SK-N-SH treated with all-trans-retinoic acid at 6 μM for 48 hours (cell line): Measurements from ENCODE around the gene MCAT.

Experiments
- ATAC-seq: fragments of 200-7000 bp; cut with Tn5 transposase; 3 replicates; pipeline ENCODE4 v1.9.1; 2020; ENCODE audit warnings: mild to moderate bottlenecking, moderate library complexity
- ARNTL ChIP-seq: fragments of 450-650 bp; formaldehyde crosslinking; IDR thresholded peaks from 2 replicates; pipeline ENCODE4 v1.5.0; 2020; ENCODE audit warnings: low read depth, mild to moderate bottlenecking, moderate library complexity, borderline replicate concordance
- ESRRG ChIP-seq: fragments of 250-450 bp; sonication (Bioruptor Pico); IDR thresholded peaks from 2 replicates; pipeline ENCODE4 v1.6.1; 2021; ENCODE audit warnings: mild to moderate bottlenecking
- ISL1 ChIP-seq: fragments of 250-450 bp; sonication (Bioruptor Pico); IDR thresholded peaks from 2 replicates; pipeline ENCODE4 v2.1.2; 2022; ENCODE audit warnings: mild to moderate bottlenecking, moderate library complexity
- PPARA ChIP-seq: fragments of 250-450 bp; sonication (Bioruptor Pico); IDR thresholded peaks from 2 replicates; pipeline ENCODE4 v1.5.0; 2020; ENCODE audit warnings: mild to moderate bottlenecking, borderline replicate concordance
- RARB ChIP-seq: fragments of 250-450 bp; sonication (Bioruptor Pico); IDR thresholded peaks from 2 replicates; pipeline ENCODE4 v1.8.0; 2021; ENCODE audit warnings: mild to moderate bottlenecking, moderate library complexity
- SNAI2 ChIP-seq: fragments of 250-450 bp; sonication (Bioruptor Pico); IDR thresholded peaks from 2 replicates; pipeline ENCODE4 v1.5.0; 2020; ENCODE audit warnings: mild to moderate bottlenecking, moderate library complexity
- TCF4 ChIP-seq: fragments of 250-450 bp; sonication (Bioruptor Pico); IDR thresholded peaks from 2 replicates; pipeline ENCODE4 v1.8.0; 2021; ENCODE audit warnings: mild to moderate bottlenecking, moderate library complexity, borderline replicate concordance
- TOX ChIP-seq: fragments of 250-450 bp; sonication (Bioruptor Pico); IDR thresholded peaks from 2 replicates; pipeline ENCODE4 v1.8.0; 2021; ENCODE audit warnings: mild to moderate bottlenecking, moderate library complexity, borderline replicate concordance
- ZC3H10 ChIP-seq: fragments of 250-450 bp; sonication (Bioruptor Pico); IDR thresholded peaks from 2 replicates; pipeline ENCODE4 v1.5.1; 2021; ENCODE audit warnings: mild to moderate bottlenecking, moderate library complexity
- ZFP3 ChIP-seq: fragments of 250-450 bp; sonication (Bioruptor Pico); IDR thresholded peaks from 2 replicates; pipeline ENCODE4 v1.5.0; 2020; ENCODE audit warnings: mild to moderate bottlenecking, moderate library complexity
- ZFP30 ChIP-seq: fragments of 450-650 bp; formaldehyde crosslinking; IDR thresholded peaks from 2 replicates; pipeline ENCODE4 v1.5.0; 2022; ENCODE audit warnings: mild to moderate bottlenecking, moderate library complexity
- ZNF565 ChIP-seq: fragments of 450-650 bp; formaldehyde crosslinking; conservative IDR thresholded peaks from 2 replicates; pipeline ENCODE4 v1.5.0; 2020; ENCODE audit warnings: low read depth, mild to moderate bottlenecking, moderate library complexity
- ZNF70 ChIP-seq: fragments of 450-650 bp; formaldehyde crosslinking; IDR thresholded peaks from 2 replicates; pipeline ENCODE4 v1.5.0; 2020; ENCODE audit warnings: mild to moderate bottlenecking, moderate library complexity
- ZNF8 ChIP-seq: fragments of 450-650 bp; formaldehyde crosslinking; IDR thresholded peaks from 2 replicates; pipeline ENCODE4 v1.5.0; 2020; ENCODE audit warnings: mild to moderate bottlenecking, moderate library complexity
- TF ChIP-seq, protein P1 (sequence below): fragments of 250-450 bp; sonication (Bioruptor Pico); IDR thresholded peaks from 2 replicates; pipeline ENCODE4 v1.5.0; 2020; ENCODE audit warnings: mild to moderate bottlenecking, moderate library complexity
- TF ChIP-seq, protein P2 (sequence below): fragments of 250-450 bp; sonication (Bioruptor Pico); IDR thresholded peaks from 2 replicates; pipeline ENCODE4 v1.5.1; 2021; ENCODE audit warnings: mild to moderate bottlenecking, moderate library complexity
- TF ChIP-seq, protein P3 (sequence below): fragments of 250-450 bp; sonication (Bioruptor Pico); IDR thresholded peaks from 2 replicates; pipeline ENCODE4 v1.8.0; 2020; ENCODE audit warnings: mild to moderate bottlenecking, moderate library complexity, borderline replicate concordance
- TF ChIP-seq, protein P4 (sequence below): fragments of 250-450 bp; sonication (Bioruptor Pico); IDR thresholded peaks from 2 replicates; pipeline ENCODE4 v1.5.1; 2020; ENCODE audit warnings: low read depth, mild to moderate bottlenecking, moderate library complexity
- TF ChIP-seq, protein P5 (sequence below): fragments of 250-450 bp; sonication (Bioruptor Pico); IDR thresholded peaks from 2 replicates; pipeline ENCODE4 v1.8.0; 2021; ENCODE audit warnings: low read depth, mild to moderate bottlenecking, moderate library complexity, borderline replicate concordance

MCAT gene

DNA sequence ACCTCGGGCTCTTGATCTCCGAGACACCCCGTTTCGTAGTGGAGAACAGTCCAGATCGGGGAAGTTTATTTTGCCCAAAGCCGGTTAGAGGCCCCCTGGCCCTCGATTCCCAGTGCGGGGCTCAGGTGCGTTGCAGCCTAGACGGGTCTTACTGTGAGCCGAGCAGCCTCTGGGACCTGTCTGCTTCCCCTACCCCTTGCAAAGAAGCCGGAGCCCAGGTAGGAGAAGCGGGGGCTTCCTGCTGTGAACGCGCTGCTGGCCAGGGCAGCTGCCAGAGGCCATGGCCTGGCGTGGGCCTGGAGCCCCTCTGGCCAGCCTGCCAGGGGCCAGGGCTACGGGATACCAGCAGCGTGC is 8.8 kb upstream of the MCAT start (continued):
- TF ChIP-seq, protein P1, sequence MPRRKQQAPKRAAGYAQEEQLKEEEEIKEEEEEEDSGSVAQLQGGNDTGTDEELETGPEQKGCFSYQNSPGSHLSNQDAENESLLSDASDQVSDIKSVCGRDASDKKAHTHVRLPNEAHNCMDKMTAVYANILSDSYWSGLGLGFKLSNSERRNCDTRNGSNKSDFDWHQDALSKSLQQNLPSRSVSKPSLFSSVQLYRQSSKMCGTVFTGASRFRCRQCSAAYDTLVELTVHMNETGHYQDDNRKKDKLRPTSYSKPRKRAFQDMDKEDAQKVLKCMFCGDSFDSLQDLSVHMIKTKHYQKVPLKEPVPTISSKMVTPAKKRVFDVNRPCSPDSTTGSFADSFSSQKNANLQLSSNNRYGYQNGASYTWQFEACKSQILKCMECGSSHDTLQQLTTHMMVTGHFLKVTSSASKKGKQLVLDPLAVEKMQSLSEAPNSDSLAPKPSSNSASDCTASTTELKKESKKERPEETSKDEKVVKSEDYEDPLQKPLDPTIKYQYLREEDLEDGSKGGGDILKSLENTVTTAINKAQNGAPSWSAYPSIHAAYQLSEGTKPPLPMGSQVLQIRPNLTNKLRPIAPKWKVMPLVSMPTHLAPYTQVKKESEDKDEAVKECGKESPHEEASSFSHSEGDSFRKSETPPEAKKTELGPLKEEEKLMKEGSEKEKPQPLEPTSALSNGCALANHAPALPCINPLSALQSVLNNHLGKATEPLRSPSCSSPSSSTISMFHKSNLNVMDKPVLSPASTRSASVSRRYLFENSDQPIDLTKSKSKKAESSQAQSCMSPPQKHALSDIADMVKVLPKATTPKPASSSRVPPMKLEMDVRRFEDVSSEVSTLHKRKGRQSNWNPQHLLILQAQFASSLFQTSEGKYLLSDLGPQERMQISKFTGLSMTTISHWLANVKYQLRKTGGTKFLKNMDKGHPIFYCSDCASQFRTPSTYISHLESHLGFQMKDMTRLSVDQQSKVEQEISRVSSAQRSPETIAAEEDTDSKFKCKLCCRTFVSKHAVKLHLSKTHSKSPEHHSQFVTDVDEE (CRISPR knock-in tag) = no peak
- TF ChIP-seq RARB (CRISPR knock-in tag) = no peak
- TF ChIP-seq, all 23 proteins: peak for 0

DNA sequence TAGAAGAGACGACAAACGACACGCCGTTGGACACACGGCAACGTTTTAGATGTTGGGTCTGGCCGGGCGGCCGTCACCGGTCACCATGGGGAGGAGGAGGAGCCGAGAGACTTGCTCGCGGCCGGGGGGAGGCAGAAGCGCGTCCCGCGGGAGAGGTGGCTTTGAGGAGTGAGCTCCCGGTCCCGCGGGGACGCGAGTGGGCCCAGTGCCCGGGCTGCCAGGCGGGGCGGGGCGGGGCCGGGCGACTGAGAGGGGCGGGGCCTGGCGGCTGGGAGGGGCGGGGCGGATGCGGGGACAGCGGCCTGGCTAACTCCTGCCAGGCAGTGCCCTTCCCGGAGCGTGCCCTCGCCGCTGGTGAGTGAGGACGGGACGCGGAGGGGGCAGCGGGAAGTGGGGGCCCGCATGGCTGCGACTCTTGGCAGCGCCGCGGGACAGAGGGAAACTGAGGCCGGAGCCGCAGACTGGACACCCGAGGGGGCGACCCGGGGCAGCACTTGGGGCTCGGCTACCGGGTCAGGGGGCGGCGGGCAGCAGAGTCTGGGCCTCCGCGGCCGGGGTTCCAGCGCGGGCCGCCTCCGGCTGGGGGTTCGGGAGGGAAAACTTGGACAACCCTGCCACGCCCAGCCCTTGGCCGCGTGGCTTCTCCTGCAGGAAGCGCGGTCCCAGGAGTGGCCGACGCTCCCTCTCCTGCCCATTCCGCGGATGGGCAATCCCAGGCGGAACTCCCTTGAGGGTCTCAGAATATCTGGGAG is 8.2 kb upstream of the MCAT start, which contains the start of gene TSPO:
TSS of gene TSPO (plus strand) at position 309 of the 752 bp plus-strand sequence. CDS start 7,680 bp downstream, outside the sequence.
- peak; percentile 80 for ATAC-seq
- TF ChIP-seq ESRRG (no peak), SNAI2 (CRISPR knock-in tag) (no peak), ZFP30 (CRISPR knock-in tag) (no peak), PPARA (CRISPR knock-in tag) (no peak), ZNF565 (no peak), RARB (CRISPR knock-in tag) (no peak), ZNF70 (CRISPR knock-in tag) (no peak), ZC3H10 (CRISPR knock-in tag) (no peak), ARNTL (no peak), ISL1 (CRISPR knock-in tag) (no peak), ZNF8 (CRISPR knock-in tag) (no peak)
- TF ChIP-seq, protein P2, sequence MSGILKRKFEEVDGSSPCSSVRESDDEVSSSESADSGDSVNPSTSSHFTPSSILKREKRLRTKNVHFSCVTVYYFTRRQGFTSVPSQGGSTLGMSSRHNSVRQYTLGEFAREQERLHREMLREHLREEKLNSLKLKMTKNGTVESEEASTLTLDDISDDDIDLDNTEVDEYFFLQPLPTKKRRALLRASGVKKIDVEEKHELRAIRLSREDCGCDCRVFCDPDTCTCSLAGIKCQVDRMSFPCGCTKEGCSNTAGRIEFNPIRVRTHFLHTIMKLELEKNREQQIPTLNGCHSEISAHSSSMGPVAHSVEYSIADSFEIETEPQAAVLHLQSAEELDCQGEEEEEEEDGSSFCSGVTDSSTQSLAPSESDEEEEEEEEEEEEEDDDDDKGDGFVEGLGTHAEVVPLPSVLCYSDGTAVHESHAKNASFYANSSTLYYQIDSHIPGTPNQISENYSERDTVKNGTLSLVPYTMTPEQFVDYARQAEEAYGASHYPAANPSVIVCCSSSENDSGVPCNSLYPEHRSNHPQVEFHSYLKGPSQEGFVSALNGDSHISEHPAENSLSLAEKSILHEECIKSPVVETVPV (CRISPR knock-in tag) = no peak
- TF ChIP-seq, protein P3, sequence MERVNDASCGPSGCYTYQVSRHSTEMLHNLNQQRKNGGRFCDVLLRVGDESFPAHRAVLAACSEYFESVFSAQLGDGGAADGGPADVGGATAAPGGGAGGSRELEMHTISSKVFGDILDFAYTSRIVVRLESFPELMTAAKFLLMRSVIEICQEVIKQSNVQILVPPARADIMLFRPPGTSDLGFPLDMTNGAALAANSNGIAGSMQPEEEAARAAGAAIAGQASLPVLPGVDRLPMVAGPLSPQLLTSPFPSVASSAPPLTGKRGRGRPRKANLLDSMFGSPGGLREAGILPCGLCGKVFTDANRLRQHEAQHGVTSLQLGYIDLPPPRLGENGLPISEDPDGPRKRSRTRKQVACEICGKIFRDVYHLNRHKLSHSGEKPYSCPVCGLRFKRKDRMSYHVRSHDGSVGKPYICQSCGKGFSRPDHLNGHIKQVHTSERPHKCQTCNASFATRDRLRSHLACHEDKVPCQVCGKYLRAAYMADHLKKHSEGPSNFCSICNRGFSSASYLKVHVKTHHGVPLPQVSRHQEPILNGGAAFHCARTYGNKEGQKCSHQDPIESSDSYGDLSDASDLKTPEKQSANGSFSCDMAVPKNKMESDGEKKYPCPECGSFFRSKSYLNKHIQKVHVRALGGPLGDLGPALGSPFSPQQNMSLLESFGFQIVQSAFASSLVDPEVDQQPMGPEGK (CRISPR knock-in tag) = no peak
- TF ChIP-seq, protein P4, sequence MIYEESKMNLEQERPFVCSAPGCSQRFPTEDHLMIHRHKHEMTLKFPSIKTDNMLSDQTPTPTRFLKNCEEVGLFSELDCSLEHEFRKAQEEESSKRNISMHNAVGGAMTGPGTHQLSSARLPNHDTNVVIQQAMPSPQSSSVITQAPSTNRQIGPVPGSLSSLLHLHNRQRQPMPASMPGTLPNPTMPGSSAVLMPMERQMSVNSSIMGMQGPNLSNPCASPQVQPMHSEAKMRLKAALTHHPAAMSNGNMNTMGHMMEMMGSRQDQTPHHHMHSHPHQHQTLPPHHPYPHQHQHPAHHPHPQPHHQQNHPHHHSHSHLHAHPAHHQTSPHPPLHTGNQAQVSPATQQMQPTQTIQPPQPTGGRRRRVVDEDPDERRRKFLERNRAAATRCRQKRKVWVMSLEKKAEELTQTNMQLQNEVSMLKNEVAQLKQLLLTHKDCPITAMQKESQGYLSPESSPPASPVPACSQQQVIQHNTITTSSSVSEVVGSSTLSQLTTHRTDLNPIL = no peak
- TF ChIP-seq, all 23 proteins: peak for 0

DNA sequence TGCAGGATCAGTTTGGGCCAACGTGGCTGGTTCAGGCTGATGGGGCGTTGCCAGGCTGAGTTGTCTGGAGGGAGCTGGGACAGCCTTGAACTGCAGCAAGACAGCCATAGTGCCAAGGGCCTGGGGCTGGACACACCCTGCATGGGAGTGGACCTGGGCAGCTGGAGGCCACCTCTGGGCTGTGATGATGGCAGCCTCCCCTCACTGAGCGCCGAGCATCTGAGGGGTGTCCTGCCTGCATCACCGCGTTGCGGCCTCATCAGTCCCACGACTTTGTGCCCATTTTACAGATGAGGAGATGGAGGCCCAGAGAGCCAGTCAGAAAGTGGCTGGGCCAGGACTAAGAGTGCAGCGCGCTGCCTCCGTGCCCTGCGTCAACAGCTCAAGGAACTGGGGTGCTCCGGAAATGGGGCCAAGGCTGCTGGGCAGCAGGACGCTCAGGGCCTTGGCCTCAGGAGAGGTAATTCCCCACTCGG is 7.6 kb upstream of the MCAT start:
- TF ChIP-seq ZNF565 = no peak

DNA sequence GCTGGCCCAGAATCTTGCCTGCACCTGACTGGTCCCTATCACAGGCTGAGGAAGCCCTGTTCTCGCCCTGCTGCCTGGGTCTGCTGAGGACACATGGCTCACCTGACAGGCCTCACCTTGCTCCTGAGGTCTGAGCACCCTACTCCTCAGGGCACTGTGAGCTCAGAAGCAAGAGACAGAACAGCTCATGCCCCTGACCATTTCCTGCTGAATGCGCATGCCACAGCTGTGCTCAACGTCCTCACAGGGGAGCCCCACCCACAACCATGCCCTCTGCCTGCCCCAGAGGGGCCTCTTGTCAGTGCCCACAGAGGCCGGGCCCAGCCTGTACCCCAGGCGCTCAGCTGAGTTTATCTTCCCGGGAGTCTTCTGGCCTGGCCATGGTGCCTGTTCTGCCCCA is 5.4 kb upstream of the MCAT start:
- TF ChIP-seq RARB (CRISPR knock-in tag) = no peak
- TF ChIP-seq SNAI2 (CRISPR knock-in tag) = no peak
- TF ChIP-seq, protein P3 (CRISPR knock-in tag) = no peak
- no peak for ATAC-seq

More for the DNA sequence above, 7.6 kb upstream of the MCAT start:
- no peak for ATAC-seq

DNA sequence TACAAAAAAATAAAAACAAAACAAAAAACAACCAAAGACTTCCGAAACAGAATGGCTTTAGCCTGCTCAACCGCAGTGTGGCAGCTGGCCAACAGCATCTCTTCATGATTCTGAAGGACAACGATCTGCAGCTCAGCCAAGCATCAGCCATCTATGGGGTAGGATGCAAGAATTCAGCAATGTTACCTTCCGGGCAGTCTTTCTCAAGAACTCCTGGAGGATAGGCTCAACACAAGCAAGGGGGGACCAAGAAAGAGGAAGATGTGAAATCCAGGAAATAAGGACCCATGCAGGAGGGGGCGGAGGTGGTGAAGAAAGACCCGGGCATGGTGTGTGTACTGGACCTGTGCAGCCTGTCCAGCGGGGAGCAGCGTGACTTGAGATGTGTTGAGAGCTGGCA is 4.6 kb upstream of the MCAT start:
- no peak for ATAC-seq
- TF ChIP-seq TOX (CRISPR knock-in tag) (no peak), ZFP3 (CRISPR knock-in tag) (no peak), ESRRG (no peak), ZNF565 (no peak), TCF4 (CRISPR knock-in tag) (no peak), SNAI2 (CRISPR knock-in tag) (no peak), ZNF70 (CRISPR knock-in tag) (no peak), PPARA (CRISPR knock-in tag) (no peak), RARB (CRISPR knock-in tag) (no peak)
- TF ChIP-seq, protein P1 (CRISPR knock-in tag) = no peak
- TF ChIP-seq, protein P5, sequence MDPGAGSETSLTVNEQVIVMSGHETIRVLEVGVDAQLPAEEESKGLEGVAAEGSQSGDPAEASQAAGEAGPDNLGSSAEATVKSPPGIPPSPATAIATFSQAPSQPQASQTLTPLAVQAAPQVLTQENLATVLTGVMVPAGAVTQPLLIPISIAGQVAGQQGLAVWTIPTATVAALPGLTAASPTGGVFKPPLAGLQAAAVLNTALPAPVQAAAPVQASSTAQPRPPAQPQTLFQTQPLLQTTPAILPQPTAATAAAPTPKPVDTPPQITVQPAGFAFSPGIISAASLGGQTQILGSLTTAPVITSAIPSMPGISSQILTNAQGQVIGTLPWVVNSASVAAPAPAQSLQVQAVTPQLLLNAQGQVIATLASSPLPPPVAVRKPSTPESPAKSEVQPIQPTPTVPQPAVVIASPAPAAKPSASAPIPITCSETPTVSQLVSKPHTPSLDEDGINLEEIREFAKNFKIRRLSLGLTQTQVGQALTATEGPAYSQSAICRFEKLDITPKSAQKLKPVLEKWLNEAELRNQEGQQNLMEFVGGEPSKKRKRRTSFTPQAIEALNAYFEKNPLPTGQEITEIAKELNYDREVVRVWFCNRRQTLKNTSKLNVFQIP = no peak
